Hematopoietic multipotent progenitor cell (in vitro differentiated cells): ENCODE results near the gene NFIC. TPM values are rescaled to one million over a fixed set of nuclear protein-coding genes. Genes with fewer than 3 reads are reported as not detected.

Experiments
- DNase-seq, 3 donors: peaks; one replicate each; pipeline ENCODE4 v3.0.0-alpha.2; 2011 to 2015; ENCODE audit warnings: low read depth in 2 of 3, low spot score in 2 of 3
- total RNA-seq: library from RNA; depleted of rRNA; stranded (reverse); fragments of >200 nt; gene quantifications from one replicate; pipeline ENCODE4 v1.2.3, GENCODE V29; 2012

NFIC gene
- total RNA-seq, 1 donor, result 36.1 TPM

DNA sequence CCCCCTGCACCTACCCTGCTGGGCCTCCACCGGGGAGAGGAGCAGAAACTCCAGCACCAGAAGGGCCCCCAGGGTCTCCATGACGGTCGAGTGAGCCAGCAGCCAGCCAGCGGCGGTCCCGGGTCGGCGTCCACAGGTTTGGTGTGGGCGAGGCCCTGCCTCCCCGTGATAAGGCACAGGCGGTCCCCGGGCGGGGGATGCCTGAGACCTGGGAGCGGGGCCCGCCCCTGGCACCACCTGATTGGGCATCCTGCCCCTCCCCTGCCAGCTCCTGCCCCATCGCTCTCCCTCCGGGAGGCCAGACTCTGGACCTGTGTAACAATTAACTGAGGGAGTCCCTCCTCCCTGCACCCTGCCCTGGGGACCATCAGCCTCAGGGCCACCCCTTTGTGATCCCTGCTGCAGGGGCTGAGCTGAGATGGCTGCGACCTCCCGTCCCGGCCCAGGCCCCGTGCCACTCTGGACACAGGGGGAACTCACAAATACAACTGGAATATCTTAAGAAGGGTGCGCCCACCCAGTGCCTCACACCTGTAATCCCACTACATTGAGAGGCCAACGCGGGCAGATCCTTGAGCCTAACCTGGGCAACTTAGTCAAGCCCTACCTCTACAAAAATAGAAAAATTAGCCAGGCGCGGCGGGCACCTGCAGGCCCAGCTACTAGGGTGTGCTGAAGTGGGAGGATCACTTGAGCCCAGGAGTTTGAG, 114.2 kb downstream of the NFIC start, which contains the start of gene SMIM24:
Gene SMIM24, minus strand, starts transcription at position 143 of the 709 bp plus-strand sequence. Its CDS starts 62 bp downstream, at position 81.
- DNase-seq, result no peak

DNA sequence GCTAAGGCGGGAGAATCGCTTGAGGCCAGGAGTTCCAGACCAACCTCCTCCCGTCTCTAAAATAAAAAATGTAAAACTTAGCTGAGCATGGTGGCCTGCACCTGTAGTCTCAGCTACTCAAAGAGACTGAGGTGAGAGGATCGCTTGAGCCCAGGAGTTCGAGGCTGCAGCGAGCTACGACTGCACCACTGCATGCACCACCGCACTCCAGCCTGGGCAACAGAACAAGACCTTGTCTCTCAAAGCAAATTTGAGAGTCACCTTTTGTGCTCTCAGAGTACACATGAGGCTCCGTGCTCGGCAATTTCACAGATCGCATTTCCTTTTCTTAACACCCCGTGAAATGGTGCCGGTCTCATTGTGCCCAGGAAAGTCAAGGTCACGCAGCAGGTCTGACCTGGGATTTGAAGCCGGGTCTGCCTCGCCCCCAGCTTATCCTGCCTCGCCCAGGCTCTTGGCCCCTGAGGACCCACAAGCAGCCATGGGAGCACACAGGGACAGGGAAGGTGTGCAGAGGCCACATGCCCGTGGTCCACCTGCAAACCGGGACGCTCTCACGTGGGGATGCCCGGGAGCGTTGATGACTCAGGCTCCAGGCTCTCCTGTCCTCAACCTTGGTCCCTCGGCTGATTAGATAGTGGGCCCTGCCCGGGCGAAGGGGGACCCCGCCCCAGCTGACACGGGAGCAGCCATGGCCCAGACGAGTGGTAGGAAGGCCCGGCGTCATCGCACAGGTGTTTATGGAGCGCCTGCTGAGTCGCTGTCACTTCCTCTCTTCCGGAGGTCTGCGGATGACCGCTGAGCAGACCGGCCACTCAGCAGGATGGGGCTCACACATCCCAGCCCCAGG, 115.1 kb downstream of the NFIC start:
- no peak for DNase-seq

DNA sequence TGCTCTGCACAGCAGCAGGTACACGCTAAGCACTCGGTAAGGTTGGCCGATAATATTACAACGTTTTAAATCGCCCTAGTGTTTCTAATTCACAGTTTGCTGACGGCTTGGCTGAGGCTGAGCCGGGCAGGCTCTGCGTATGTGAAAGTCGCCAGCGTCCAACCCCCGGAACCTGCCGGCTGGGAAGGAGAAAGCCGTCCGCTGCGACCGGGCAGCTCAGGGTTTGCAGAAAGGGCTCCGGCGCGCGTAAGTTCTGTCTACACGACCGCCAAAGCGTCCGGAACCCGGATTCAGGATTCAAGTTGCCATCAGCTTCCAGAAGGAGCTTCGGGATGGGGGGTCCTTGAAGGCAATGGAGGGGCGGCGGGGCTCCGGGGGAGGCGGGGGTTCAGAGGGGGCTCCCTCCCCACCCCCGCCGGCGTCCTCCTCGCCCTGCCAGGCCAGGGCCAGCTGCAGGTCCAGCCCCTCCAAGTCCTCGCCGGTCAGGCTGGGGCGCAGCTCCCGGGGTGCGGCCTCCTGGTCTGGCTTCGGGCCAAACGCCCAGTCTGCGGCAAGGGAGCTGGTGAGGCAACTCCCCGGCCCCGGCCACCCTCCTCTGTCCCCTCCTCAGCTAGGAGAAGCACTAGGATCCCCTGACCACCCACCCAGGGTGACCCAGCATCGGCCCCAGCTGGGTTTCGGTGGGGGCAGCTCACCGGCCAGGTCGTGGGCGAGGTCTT, 116.3 kb downstream of the NFIC start:
- no peak for DNase-seq

DNA sequence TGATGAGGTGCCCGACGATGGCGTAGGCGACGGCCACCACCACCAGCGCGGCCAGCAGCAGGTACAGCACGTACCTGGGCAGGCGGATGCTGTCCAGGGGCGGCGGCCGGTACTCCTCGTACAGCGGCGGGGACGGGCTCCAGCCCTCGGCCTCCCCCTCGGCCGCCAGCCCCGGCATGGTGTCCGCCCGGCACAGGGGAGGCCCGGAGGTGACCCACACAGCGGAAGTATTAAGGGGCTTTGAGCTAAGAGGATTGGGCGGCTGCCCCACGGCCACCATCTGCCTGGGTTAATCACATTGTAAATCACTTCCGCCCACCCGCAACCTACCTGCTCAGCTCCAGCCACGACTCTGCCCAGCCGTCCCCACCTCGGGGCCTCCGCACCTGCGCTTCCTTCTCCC, 116.8 kb downstream of the NFIC start, which contains the start of gene SMIM44:
Gene SMIM44, minus strand, starts transcription at position 216 of the 403 bp plus-strand sequence. Its CDS starts 38 bp downstream, at position 178.
- no peak for DNase-seq

DNA sequence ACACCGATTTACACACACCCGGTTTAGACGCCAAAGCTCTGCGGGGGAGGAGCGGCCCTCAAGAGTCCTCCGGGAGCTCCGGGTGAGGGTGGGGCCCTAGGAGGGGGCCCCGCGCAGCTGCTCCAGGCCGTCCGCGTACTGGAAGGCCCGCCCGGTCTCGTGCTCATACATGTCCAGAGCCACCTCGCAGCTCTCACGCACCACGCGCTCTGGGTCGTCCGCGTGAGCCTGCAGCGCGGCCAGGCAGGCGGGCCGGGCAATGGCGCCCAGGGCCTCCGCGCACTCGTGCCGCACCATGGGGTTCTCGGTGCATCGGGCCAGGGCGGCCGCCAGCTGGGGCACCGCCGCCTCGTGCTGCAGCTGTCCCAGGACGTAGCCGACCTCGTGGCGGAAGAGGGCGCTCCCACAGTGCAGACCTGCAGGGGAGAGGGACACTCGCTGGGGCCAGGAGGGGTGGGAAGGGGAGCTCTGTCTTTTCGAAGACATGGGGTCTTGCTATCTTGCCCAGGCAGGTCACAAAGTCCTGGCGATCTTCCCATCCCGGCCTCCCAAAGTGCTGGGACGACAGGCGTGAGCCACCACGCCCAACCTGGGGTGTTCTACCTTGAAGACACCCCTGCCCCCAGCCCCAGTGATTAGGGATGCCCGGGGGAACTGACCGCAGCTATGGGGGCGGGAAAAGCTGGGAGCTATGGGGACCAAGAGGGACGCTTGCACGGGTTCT, 125.2 kb downstream of the NFIC start:
- no peak for DNase-seq

DNA sequence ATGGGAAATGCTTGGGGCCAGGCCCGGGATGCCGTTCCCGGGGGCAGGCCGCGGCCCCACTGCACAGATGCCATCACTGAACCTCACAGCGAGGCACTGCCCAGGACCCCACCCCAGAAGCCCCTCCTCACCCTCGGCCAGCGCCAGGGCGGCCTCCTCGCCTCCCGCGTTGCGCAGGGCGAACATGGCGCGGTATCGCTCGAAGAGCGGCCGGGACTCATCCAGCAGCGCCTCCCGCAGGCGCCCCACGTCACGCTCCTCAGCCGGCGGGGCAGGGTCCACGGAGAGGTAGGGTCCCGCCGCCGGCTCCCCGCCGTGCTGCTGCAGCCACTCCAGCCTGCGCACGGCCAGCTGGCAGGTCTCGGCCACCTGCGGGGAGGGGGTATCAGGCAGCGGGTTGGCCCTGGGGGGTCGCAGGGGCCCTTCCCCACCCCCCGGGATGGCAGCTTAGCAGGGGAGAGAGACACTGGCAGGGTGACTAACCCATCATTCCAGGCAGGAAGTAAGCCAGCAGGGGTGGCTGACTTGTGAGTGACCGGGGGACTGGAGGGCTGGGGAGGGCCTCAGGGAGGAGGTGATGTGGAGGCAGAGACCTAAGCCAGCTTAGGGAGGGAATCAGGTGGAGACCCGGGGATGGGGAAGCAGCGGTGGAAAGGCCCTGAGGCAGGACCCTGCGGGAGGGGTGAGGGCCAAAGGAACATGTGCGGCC, 125.9 kb downstream of the NFIC start:
- no peak for DNase-seq

DNA sequence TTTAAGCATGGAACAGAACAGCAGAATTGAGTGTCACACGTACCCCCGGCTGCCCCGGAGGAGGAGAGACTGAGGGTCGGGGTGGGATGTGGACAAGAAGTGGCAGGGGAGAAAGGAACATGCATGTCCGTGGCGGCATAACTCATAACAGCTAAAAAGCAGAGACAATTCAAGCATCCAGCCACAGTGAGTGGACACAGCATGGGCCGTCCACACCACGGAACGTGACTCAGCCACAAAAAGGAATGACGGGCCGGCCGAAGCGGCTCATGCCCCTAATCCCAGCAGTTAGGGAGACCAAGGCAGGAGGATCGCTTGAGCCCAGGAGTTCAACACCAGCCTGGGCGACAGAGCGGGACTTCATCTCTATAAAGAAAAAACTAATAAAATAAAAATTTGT, 126.5 kb downstream of the NFIC start:
- no peak for DNase-seq

DNA sequence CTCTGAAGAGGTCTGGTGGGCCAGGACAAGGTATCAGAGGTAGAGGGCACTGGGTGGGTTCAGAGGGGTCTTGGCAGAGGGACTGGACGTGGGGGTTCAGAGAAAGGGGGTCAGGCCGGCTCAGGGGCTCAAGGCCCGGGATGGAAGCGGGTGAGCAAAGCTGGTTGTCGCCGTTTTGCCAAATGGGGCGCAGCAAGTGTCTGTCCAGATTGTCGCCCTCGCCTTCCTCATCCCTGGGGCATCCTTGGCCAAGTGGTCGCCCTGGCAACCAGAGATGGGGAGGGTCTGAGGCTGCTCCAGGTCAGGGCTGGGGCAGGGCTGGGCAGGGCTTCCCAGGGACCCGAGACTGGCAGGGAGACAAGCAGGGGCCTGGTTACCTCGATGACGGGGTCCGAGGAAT, 127.3 kb downstream of the NFIC start:
- no peak for DNase-seq

DNA sequence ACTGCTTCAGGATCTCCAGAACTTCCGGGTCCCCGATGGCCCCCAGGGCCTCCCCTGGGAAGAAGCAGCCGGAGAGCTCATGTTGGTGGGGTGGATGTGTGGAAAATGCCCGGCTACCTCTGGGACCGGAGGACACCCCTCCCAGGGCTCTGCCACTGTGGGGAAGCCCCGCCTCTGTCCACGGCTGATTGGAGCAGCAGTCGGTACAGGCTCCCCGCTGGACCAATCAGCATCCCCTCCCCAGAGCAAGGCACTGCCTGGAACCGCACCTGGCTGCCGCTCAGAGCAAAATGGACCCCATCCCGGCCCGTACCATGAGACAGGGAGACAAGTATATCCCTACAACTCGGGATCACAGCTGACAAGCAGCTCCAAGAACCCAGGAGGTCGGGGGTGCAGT, 127.7 kb downstream of the NFIC start:
- DNase-seq, result peak in 1 of 3 donors; percentile 19

DNA sequence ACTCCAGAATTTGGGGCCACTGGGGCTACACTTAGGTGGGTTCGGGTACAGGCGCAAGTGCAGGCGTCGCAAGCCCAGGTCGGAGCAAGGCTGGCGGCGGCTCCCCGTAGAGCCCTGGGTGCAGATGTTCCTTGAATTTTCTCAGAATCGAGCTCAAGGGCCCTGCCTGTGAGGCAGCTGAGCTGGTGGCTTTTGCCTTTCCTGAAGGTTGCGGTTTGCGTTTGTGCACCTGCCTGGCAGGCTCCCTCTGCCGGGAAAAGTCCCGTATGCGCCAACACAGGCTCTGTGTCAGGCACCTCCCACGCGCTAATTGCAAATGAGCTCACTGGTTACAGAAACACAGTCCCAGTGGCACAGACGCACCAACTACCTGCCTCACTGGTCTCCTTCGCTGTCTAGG, 128.2 kb downstream of the NFIC start:
- DNase-seq, result no peak

DNA sequence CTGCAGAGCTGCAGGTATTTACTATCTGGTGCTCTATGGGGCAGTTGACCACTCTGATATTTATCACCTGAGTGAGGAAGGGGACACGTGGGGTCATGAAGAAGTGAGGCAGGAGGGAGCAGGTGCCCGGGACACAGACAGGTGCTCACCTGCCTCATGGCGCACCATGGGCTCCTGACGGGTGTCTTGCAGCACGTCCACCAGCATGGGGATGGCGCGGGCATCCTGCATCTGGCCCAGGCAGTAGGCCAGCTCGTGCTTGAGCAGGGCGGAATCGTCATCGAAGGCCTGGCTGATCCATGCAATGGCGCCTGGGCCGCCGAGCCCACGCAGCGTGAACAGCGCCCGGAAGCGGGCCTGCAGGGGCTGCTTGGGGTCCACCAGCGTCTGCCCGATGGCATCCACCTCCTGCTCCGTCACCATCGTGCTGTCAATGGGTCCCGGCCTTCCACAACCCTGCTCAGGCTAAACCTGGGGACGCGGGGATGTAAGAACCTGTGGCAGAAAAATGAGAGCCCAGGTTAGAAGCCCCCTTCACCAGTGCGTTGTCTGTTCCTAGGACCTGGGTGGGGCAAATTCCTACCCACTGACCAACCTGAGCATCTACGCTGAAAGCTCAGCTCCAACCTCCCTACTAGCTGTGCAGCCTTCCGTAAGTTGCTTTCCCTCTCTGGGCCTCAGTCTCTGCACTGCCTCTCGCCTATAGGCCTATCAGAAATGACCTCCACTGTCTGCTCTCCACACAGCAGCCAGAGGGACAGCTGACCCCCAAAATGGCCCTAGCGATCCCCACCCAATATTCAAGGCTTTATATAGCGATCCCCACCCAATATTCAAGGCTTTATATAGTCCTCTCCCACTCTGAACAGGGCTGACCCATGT, 130.2 kb downstream of the NFIC start:
- DNase-seq, result no peak

DNA sequence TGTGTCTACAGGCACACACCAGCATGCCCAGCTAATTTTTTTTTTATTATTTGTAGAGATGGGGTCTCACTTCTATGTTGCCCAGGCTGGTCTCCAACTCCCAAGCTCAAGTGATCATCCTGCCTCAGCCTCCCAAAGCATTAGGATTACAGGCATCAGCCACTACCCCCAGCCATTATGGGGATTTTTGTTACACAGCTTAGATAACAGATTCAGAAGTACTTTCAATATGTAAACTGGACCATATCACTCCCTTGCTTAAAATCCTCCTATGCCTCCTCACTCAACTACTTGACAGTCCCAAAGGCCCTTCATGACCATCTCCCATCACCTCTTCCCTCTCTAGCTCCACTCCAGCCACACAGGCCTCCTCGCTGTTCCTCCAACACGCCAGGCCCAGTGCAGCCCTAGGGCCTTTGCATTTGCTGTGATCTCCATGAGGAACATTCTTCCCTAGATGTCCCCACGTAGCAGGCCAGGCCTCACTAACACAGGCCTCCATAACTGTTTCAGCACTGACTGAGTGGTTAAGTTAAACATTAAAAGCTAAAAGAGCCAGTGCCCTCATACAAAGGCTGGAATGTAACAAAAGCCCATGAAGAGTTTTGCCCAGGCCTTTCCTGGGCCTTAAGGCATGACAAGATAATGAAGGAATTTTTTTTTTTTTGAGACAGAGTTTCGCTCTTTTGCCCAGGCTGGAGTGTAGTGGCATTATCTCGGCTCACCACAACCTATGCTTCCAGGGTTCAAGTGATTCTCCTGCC, 131.6 kb downstream of the NFIC start:
- DNase-seq, result no peak

DNA sequence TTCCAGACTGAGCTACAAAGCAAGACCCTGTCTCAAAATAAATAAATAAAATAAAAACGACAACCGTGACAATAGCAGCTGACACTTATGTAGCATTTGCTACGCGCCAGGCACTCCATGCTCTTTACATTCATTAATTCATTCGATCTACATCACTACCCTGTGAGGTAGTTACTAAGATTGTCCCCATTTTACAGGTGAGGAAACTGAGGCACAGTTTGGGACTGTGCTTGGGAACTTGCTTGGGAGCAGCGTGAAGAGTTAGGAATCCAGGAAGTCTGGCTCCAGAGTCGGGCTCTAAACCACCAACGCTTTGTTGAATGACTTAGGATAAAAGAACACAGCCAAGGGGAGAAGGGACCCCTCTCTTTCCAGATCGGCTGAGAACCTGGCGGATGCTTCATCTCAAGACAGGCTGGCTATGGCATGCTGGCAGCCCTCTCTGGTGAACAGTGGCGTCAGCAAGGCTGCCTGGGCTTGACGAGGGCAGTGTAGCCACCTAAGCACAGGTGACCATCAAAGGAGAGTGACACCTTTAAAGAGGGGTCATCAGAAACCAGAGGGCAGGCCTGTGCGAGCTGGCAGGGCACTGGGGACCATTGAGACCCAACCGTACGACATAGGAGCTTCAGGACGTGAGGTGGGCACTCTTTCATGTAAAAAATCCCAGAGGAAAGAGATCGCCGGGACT, 133.5 kb downstream of the NFIC start:
- DNase-seq, result no peak

DNA sequence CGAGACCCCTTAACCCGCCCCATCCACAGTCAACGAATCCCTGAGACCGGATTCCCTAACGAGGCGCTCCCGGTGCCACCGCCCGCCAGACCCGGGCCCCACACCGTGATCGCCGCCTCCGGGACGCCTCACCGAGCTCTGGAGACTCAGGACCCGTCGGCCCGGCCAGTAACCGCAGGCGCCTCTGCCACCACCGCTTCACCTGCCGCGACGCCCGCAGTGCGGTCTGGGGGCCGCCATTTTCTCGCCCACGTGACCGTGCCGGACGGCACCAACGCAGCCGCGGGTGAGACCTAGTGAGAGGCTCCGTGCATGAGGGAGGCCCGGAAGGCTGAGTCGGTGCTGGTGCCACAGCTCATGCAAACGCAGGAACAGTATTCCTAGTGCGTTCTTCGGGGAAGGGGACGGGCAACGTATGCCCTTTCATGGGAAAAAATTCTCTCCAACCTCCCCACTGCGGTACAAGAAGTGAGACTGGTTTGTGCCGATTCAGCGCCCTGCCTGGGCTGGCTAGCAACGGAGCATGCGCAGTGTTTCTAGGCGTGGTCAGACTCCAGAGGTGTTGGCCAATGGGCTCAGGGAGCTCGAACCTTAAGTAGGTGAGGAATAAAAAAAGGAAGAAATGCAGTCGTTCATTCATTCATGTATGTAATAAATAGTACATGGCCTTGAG, 134.2 kb downstream of the NFIC start, which contains the start of gene DOHH:
Gene DOHH, minus strand, starts transcription at position 246 of the 673 bp plus-strand sequence. CDS start 3,860 bp downstream, outside the sequence.
- peak; percentile 95 to 98 (median 97) for DNase-seq

DNA sequence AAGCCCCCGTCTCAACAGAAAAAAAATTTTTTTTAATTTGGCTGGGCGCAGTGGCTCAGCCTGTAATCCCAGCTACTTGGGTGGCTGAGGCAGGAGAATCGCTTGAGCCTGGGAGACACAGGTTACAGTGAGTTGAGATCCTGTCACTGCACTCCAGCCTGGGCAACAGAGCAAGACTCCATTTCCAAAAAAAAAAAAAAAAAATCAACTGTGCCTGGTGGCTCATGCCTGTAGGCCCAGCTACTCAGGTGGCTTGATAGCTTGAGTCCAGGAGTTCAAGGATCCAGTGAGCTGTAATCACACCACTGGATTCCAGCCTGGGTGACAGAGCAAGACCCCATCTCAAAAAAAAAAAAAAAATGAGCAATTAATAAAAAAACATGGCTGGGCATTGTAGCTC, 135.4 kb downstream of the NFIC start:
- no peak for DNase-seq

DNA sequence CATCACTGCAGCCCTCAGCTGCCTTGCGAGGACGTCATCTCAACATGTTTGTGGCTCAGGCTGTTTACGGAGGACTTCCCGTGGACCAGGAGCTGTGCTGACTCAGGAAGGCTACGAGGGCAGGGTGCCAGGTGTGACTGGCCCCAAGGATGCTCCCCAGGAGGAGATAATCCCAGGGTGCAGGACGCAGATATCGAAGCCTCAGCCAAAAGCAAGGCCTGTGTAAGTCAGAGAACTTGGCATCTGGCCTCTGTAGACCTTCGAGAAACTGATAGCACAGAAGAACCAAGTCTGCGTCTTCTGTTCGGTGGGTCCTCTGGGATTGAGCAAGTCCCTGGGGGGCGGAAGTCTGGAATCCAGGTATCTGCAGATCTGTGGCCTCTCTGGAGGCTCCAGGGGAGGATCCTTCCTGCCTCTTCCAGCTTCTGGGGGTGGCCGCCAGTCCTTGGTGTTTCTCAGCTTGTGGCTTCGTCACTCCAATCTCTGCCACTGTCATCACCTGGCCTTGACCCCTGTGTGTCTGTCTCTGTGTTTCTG, 136.7 kb downstream of the NFIC start:
- DNase-seq, result no peak

DNA sequence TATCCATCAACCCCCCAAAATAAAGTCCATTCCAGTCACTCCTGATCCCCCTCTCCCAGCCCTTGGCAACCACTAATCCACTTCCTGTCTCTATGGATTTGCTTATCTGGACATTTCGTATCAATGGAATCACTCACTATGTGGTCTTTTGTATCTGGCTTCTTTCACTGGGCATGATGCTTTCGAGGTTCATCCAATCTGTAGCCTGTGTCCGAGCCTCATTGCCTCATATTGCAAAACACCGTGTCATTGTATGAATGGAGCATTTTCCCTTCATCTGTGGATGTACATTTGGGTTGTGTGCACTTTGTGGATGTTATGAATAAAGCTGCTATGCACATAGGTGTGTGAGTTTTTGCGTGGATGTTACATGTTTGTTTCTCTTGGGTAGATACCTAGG, 138.4 kb downstream of the NFIC start:
- DNase-seq, result no peak
